MM.1S (cell line): ENCODE measurements around the gene PHACTR1.

Experiments
- DNase-seq: peaks from one replicate; pipeline ENCODE4 v3.0.0-alpha.2; 2015
- H2AFZ ChIP-seq: fragments of 300-600 bp; sonication (generic); 2 replicates; pipeline ENCODE4 v1.6.0; 2016; ENCODE audit warnings: antibody characterized with exemption, low read length
- H3F3A ChIP-seq: fragments of 300-600 bp; sonication (generic); 2 replicates; pipeline ENCODE4 v1.6.1; 2016; ENCODE audit warnings: mild to moderate bottlenecking, antibody characterized with exemption, low read length, moderate library complexity, mixed read lengths; ENCODE audit not compliant: insufficient read depth
- H3K27ac ChIP-seq: fragments of 300-600 bp; sonication (generic); 2 replicates; pipeline ENCODE4 v1.5.1; 2016; ENCODE audit warnings: mild to moderate bottlenecking, low read length
- H3K27me3 ChIP-seq: fragments of 300-600 bp; sonication (generic); replicated peaks from 2 replicates; pipeline ENCODE4 v1.6.0; 2016; ENCODE audit warnings: low read length; ENCODE audit not compliant: insufficient read depth
- H3K36me3 ChIP-seq: fragments of 300-600 bp; sonication (generic); replicated peaks from 2 replicates; pipeline ENCODE4 v1.6.1; 2016; ENCODE audit warnings: mild to moderate bottlenecking, low read length, mixed read lengths; ENCODE audit not compliant: insufficient read depth
- H3K4me1 ChIP-seq: fragments of 300-600 bp; sonication (generic); 2 replicates; pipeline ENCODE4 v1.6.1; 2016; ENCODE audit warnings: low read length, mixed read lengths
- H3K4me2 ChIP-seq: fragments of 300-600 bp; sonication (generic); 2 replicates; pipeline ENCODE4 v1.6.0; 2016; ENCODE audit warnings: low read depth, low read length
- H3K4me3 ChIP-seq: fragments of 300-600 bp; sonication (generic); 2 replicates; pipeline ENCODE4 v1.5.1; 2016; ENCODE audit warnings: low read length, mixed read lengths
- H3K79me2 ChIP-seq: fragments of 300-600 bp; sonication (generic); 2 replicates; pipeline ENCODE4 v1.6.1; 2016; ENCODE audit warnings: mixed run types, low read length, mixed read lengths
- H3K9ac ChIP-seq: fragments of 300-600 bp; sonication (generic); 2 replicates; pipeline ENCODE4 v1.6.1; 2016; ENCODE audit warnings: low read length, mixed read lengths
- H3K9me2 ChIP-seq: fragments of 300-600 bp; sonication (generic); replicated peaks from 2 replicates; pipeline ENCODE4 v1.6.1; 2016; ENCODE audit warnings: mild to moderate bottlenecking, low read length, mixed read lengths; ENCODE audit not compliant: insufficient read depth
- H3K9me3 ChIP-seq: fragments of 300-600 bp; sonication (generic); replicated peaks from 2 replicates; pipeline ENCODE4 v1.6.1; 2016; ENCODE audit warnings: mild to moderate bottlenecking, low read length, mixed read lengths; ENCODE audit not compliant: insufficient read depth
- H4K20me1 ChIP-seq: fragments of 300-600 bp; sonication (generic); 2 replicates; pipeline ENCODE4 v1.6.1; 2016; ENCODE audit warnings: mild to moderate bottlenecking, low read length, moderate library complexity, mixed read lengths; ENCODE audit not compliant: insufficient read depth
- CTCF ChIP-seq: fragments of 300-600 bp; sonication (generic); IDR thresholded peaks from 2 replicates; pipeline ENCODE4 v1.5.1; 2016; ENCODE audit warnings: antibody characterized with exemption, low read length, mixed read lengths
- EZH2 ChIP-seq: fragments of 300-600 bp; sonication (generic); optimal IDR thresholded peaks from 2 replicates; pipeline ENCODE3; 2017; ENCODE audit warnings: low read depth, mild to moderate bottlenecking, antibody characterized with exemption, low read length, mixed read lengths
- EZH2phosphoT487 ChIP-seq: fragments of 300-600 bp; sonication (generic); IDR thresholded peaks from 2 replicates; pipeline ENCODE4 v1.6.1; 2018; ENCODE audit warnings: antibody characterized with exemption, low read length

The PHACTR1 gene

DNA sequence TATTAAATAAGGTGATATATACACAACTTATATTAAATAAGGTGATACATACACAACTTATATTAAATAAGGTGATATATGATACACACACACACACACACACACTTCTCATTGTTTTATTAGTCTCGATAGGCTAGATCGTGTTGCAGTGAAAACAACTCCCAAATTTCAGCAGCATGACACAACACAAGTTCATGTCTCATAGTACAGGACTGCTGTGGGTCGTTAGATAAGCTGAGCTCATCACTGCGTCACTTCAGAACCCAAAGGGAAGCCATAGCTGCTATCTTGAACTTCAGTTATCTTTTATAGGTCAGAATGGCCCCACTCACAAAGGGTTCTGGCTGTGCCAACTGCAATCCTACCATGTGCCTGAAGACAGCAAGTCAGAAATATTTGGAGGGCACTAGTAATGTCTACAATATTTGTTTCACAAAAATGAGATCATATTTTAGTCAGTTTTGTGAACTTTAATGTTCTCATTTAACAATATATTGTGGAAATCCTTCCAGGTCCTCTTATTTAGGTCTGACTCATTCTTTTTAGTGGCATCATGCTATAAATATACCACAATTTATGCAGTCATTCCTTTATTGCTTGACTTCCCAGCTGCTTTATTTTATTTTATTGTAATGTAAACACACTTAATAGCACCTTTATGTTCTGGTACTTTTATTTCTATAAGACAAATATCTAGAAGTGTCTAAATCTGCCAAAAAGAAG, 290.2 kb downstream of the PHACTR1 start:
- no peak overlapping the region for H3K4me3 ChIP-seq
- no peak for DNase-seq

DNA sequence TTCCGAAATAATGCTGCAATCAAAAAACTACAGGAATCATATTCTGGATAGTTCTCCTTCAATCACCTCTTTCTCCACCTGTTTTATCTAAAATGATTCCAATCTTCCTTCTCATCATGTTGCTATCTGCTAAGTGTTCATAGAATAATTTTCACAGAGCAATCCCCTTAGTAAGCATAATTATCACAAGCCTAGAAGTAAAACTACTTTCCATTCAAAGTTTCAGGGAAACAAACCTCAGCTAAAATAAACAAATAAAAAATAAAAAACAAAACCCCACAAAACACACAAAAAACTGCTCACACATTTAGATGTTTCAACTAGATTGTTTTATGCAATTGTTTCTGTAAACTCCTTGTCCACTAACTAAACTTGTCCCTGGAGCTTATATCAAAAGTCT, 291.2 kb downstream of the PHACTR1 start:
- Histone ChIP-seq H3K4me1 (no peaks in the 10 kb centered on the region), H3K27ac (no peak overlapping the region), H3F3A (no peaks in the 10 kb centered on the region), H3K36me3 (no peaks in the 10 kb centered on the region), H3K4me2 (no peak overlapping the region), H3K27me3 (no peaks in the 10 kb centered on the region), H2AFZ (no peak overlapping the region), H4K20me1 (no peaks in the 10 kb centered on the region), H3K9me2 (no peaks in the 10 kb centered on the region), H3K4me3 (no peak overlapping the region), H3K79me2 (no peaks in the 10 kb centered on the region), H3K9ac (no peak overlapping the region), H3K9me3 (no peaks in the 10 kb centered on the region)
- TF ChIP-seq EZH2 (no peak), CTCF (no peak), EZH2phosphoT487 (no peak)
- no peak for DNase-seq

More for the DNA sequence above, 290.2 kb downstream of the PHACTR1 start:
- Histone ChIP-seq H3K79me2 (no peaks in the 10 kb centered on the region), H3K4me2 (no peak overlapping the region), H3K9ac (no peak overlapping the region), H3K9me2 (no peaks in the 10 kb centered on the region), H3F3A (no peaks in the 10 kb centered on the region), H2AFZ (no peak overlapping the region), H3K27ac (no peak overlapping the region), H3K36me3 (no peaks in the 10 kb centered on the region), H3K27me3 (no peaks in the 10 kb centered on the region), H4K20me1 (no peaks in the 10 kb centered on the region), H3K4me1 (no peaks in the 10 kb centered on the region), H3K9me3 (no peaks in the 10 kb centered on the region)
- TF ChIP-seq EZH2 (no peak), CTCF (no peak), EZH2phosphoT487 (no peak)

DNA sequence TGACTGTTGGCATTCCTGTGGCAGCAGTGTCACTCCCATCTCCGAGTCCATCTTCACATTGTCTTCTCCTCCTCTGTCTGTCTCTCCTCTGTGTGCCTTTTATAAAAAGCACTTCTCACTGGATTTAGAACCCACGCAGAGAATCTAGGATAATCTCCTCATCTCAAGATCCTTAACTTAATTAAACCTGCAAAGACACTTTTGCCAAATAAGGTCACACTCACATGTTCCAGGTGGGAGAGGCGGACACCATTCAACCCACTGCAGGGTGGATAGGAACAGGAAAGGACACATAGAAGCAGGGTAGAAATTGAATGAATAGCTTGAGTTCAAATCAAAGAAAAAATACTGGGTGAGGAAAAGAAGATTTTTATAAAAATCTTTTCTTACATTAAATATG, 292.5 kb downstream of the PHACTR1 start:
- Histone ChIP-seq H3K9me2 (no peaks in the 10 kb centered on the region), H2AFZ (no peak overlapping the region), H3K9ac (no peak overlapping the region), H3K4me1 (no peaks in the 10 kb centered on the region), H3K9me3 (no peaks in the 10 kb centered on the region), H3K4me3 (no peak overlapping the region), H3K36me3 (no peaks in the 10 kb centered on the region), H4K20me1 (no peaks in the 10 kb centered on the region), H3K79me2 (no peaks in the 10 kb centered on the region), H3K4me2 (no peak overlapping the region), H3K27me3 (no peaks in the 10 kb centered on the region), H3F3A (no peaks in the 10 kb centered on the region), H3K27ac (no peak overlapping the region)
- TF ChIP-seq EZH2 (no peak), EZH2phosphoT487 (no peak)
- no peak for DNase-seq

DNA sequence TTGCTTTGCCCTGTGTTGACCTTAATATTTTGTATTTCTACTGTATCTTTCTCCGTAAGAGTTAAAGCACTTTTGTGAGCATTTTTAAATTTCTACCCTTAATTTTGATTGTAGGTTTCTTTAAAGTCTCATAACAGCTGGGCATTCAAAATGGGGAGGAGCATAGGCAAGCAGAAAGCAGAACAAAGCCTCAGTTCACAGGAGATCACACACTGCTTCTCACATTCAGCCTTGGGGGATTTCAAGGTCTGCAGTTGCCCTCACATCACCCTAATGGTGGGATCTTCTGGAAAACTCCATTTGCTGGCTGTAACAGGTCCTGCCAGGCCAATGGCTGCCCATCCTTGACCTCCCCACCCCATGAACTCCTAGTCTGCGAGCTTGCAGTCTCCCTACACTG, 292.9 kb downstream of the PHACTR1 start:
- no peaks in the 10 kb centered on the region for H3K79me2 ChIP-seq
- no peak for DNase-seq
- no peaks in the 10 kb centered on the region for H3K27me3 ChIP-seq
- no peaks in the 10 kb centered on the region for H4K20me1 ChIP-seq
- no peaks in the 10 kb centered on the region for H3K36me3 ChIP-seq
- no peak overlapping the region for H3K27ac ChIP-seq
- H3K9me2 ChIP-seq, result no peaks in the 10 kb centered on the region
- no peak overlapping the region for H2AFZ ChIP-seq
- no peak overlapping the region for H3K4me2 ChIP-seq
- H3K9me3 ChIP-seq, result no peaks in the 10 kb centered on the region
- H3K9ac ChIP-seq, result no peak overlapping the region
- H3K4me3 ChIP-seq, result no peak overlapping the region
- H3K4me1 ChIP-seq, result no peaks in the 10 kb centered on the region
- no peaks in the 10 kb centered on the region for H3F3A ChIP-seq
- no peak for TF ChIP-seq CTCF
- no peak for TF ChIP-seq EZH2
- TF ChIP-seq EZH2phosphoT487, result no peak
